Lung (tissue), 12 donors: ENCODE data around the gene ZNF417. TPM values are rescaled to one million over a fixed set of nuclear protein-coding genes. Genes with fewer than 3 reads are reported as not detected.

Experiments used
- ATAC-seq: fragments of 200-7000 bp; cut with Tn5 transposase; one replicate; pipeline ENCODE4 v1.9.1; 2020; ENCODE audit warnings: moderate number of reproducible peaks; ENCODE audit not compliant: insufficient read depth, low FRiP score
- DNase-seq, 3 donors: peaks; one replicate each; pipeline ENCODE4 v3.0.0-alpha.2; 2013 to 2017
- H3K27ac ChIP-seq, 2 donors: one replicate each; pipeline ENCODE4 v1.5.1; 2013; ENCODE audit warnings: mild to moderate bottlenecking in 2 of 2, moderate library complexity in 2 of 2, control low read depth in 1 of 2, inconsistent platforms in 1 of 2, low read depth in 1 of 2, low read length in 1 of 2
- H3K27me3 ChIP-seq, 3 donors: one replicate each; pipeline ENCODE4 v1.5.1; 2013; ENCODE audit warnings: low read length in 2 of 3; ENCODE audit not compliant: control insufficient read depth in 3 of 3, insufficient read depth in 3 of 3
- H3K36me3 ChIP-seq, 4 donors: one replicate each; pipeline ENCODE4 v1.5.1; 2013; ENCODE audit warnings: low read length in 4 of 4, mild to moderate bottlenecking in 1 of 4, moderate library complexity in 1 of 4; ENCODE audit not compliant: control insufficient read depth in 4 of 4, insufficient read depth in 4 of 4
- H3K4me1 ChIP-seq, 5 donors: one replicate each; pipeline ENCODE4 v1.5.1; 2013; ENCODE audit warnings: low read length in 5 of 5, mild to moderate bottlenecking in 2 of 5, moderate library complexity in 1 of 5; ENCODE audit not compliant: control insufficient read depth in 5 of 5, insufficient read depth in 5 of 5
- H3K4me3 ChIP-seq: one replicate; pipeline ENCODE4 v1.5.1; 2013; ENCODE audit warnings: mild to moderate bottlenecking, control low read depth, moderate library complexity
- H3K9ac ChIP-seq, 2 donors: one replicate each; pipeline ENCODE4 v1.5.1; 2013; ENCODE audit warnings: low read length in 2 of 2, control low read depth in 1 of 2; ENCODE audit not compliant: insufficient read depth in 1 of 2
- H3K9me3 ChIP-seq, 4 donors: one replicate each; pipeline ENCODE4 v1.5.1; 2013; ENCODE audit warnings: low read length in 3 of 4, mild to moderate bottlenecking in 1 of 4, moderate library complexity in 1 of 4; ENCODE audit not compliant: control insufficient read depth in 4 of 4, insufficient read depth in 3 of 4
- CTCF ChIP-seq: IDR thresholded peaks from 2 replicates; pipeline ENCODE4 v1.5.1; 2012; ENCODE audit warnings: mild to moderate bottlenecking; ENCODE audit errors: control extremely low read depth, extremely low read depth
- WGBS, 2 donors: extraction: QIAGEN DNeasy Blood & Tissue Kit; methylation state at CpG; one replicate each; pipeline ENCODE4 v1.1.7; 2013; 5-methylcytosine and 5-hydroxymethylcytosine counted together
- polyA plus RNA-seq, 2 donors: library from polyadenylated mRNA; stranded (reverse); fragments of 200-250 nt; gene quantifications; one replicate each; pipeline ENCODE4 v1.2.1, GENCODE V29; 2013
- total RNA-seq, 2 donors: library from RNA; depleted of rRNA in 1 of 2; stranded (reverse); fragments of >200 nt in 1 of 2; gene quantifications; one replicate each; pipeline ENCODE4 v1.2.1, GENCODE V29; 2014 to 2021
- donor health status: control.
- donor health status: control.
- donor health status: Bipolar disorder and iron deficiency.
- donor health status: healthy.
- donor health status: DM: yes; HTN: yes; CAD: no.

Gene ZNF417
- total and polyA plus RNA-seq, 4 donors = 3.3 to 39.0 (median 10.2) TPM

- Histone ChIP-seq H3K27ac (no peak overlapping the region), H3K36me3 (peaks cover 0 to 3% (median 0%) of the 10 kb centered on the region in 4 donors)
- no peak for ATAC-seq
Observed at GRCh38 chr19:57954996-57955395, 38.6 kb upstream of the ZNF417 start.

GRCh38 chr19:57949702-57950101 is 33.3 kb upstream of the ZNF417 start:
- 92 to 93% methylated on average over 12 of the region's 12 CpGs for WGBS, 2 donors
- H3K9me3 ChIP-seq = peaks cover 0 to 52% (median 7%) of the 10 kb centered on the region in 4 donors
- TF ChIP-seq CTCF = no peak
- ATAC-seq (no peak), DNase-seq (no peak)
- H3K4me1 ChIP-seq = peaks cover 0 to 8% (median 5%) of the 10 kb centered on the region in 5 donors
- H3K36me3 ChIP-seq = peaks cover 0 to 10% (median 3%) of the 10 kb centered on the region in 4 donors
- no peaks in the 10 kb centered on the region for H3K27me3 ChIP-seq
- no peak overlapping the region for H3K27ac ChIP-seq
- no peak overlapping the region for H3K9ac ChIP-seq
- no peak overlapping the region for H3K4me3 ChIP-seq

More at GRCh38 chr19:57954996-57955395, 38.6 kb upstream of the ZNF417 start:
- WGBS, 2 donors = 93 to 96% methylated on average over 4 of the region's 4 CpGs
- Histone ChIP-seq H3K4me1 (no peaks in the 10 kb centered on the region), H3K27me3 (no peaks in the 10 kb centered on the region), H3K9me3 (peaks cover 0 to 52% (median 7%) of the 10 kb centered on the region in 4 donors), H3K9ac (no peak overlapping the region), H3K4me3 (no peak overlapping the region)
- TF ChIP-seq CTCF = no peak
- no peak for DNase-seq

- 94 to 97% methylated on average over 24 of the region's 24 CpGs for WGBS, 2 donors
Observed at GRCh38 chr19:57949296-57949695, 32.9 kb upstream of the ZNF417 start.

More at GRCh38 chr19:57949296-57949695, 32.9 kb upstream of the ZNF417 start:
- DNase-seq (no peak), ATAC-seq (no peak)
- TF ChIP-seq CTCF = no peak
- Histone ChIP-seq H3K27me3 (no peaks in the 10 kb centered on the region), H3K36me3 (peaks cover 0 to 11% (median 3%) of the 10 kb centered on the region in 4 donors), H3K9ac (no peak overlapping the region), H3K27ac (no peak overlapping the region), H3K9me3 (peaks cover 0 to 52% (median 7%) of the 10 kb centered on the region in 4 donors), H3K4me3 (no peak overlapping the region), H3K4me1 (peaks cover 0 to 8% (median 5%) of the 10 kb centered on the region in 5 donors)
